HTERT RPE-1 (cell line): Measurements from ENCODE around the gene FEV.

Source experiments
- in situ Hi-C: fragments of 300-500 bp; cut with MboI; formaldehyde crosslinking; loops from 4 replicates; pipeline ENCODE4 v1.14.3; 2020; ENCODE audit warnings: low sequenced_read_pairs

FEV gene

GRCh38 chr2:219017201-219017931, 32.4 kb upstream of the FEV start:
- in situ Hi-C loops, result no loop called here

- in situ Hi-C loops, result no loop called here
Observed at GRCh38 chr2:219016721-219017120, 31.7 kb upstream of the FEV start.

- in situ Hi-C loops, result no loop called here
Observed at GRCh38 chr2:219010873-219011272, 25.9 kb upstream of the FEV start.

- in situ Hi-C loops, result no loop called here
Observed at GRCh38 chr2:219010162-219010756, 25.3 kb upstream of the FEV start.

GRCh38 chr2:219009294-219009693, 24.3 kb upstream of the FEV start:
- in situ Hi-C loops, result no loop called here

GRCh38 chr2:219003979-219004378, 19.0 kb upstream of the FEV start:
- in situ Hi-C loops, result no loop called here

- in situ Hi-C loops, result no loop called here
Observed at GRCh38 chr2:219003267-219003634, 18.3 kb upstream of the FEV start.

GRCh38 chr2:219002395-219003266, 17.6 kb upstream of the FEV start:
- in situ Hi-C loops, result no loop called here

- in situ Hi-C loops, result no loop called here
Observed at GRCh38 chr2:219001577-219002394, 16.8 kb upstream of the FEV start.

- in situ Hi-C loops, result no loop called here
Observed at GRCh38 chr2:219001100-219001576, 16.2 kb upstream of the FEV start.

- in situ Hi-C loops, result no loop called here
Observed at GRCh38 chr2:219000569-219000960, 15.6 kb upstream of the FEV start.

GRCh38 chr2:218999881-219000568, 15.0 kb upstream of the FEV start:
- in situ Hi-C loops, result no loop called here

GRCh38 chr2:218999021-218999880, 14.3 kb upstream of the FEV start:
- in situ Hi-C loops, result no loop called here

- in situ Hi-C loops, result no loop called here
Observed at GRCh38 chr2:218998414-218999002, 13.5 kb upstream of the FEV start.

GRCh38 chr2:218997731-218998130, 12.7 kb upstream of the FEV start:
- in situ Hi-C loops, result no loop called here

- in situ Hi-C loops, result no loop called here
Observed at GRCh38 chr2:218996937-218997336, 12.0 kb upstream of the FEV start.

GRCh38 chr2:218995972-218996711, 11.2 kb upstream of the FEV start:
- in situ Hi-C loops, result no loop called here

GRCh38 chr2:218995561-218995960, 10.6 kb upstream of the FEV start:
- in situ Hi-C loops, result no loop called here
